ENCODE results near the gene ZNF428.
"Not testable (repeated sequence)": the region's sequence is repeated elsewhere in the genome, so short reads cannot be mapped to it uniquely, and the experiment has no call there.

Gene ZNF428

DNA sequence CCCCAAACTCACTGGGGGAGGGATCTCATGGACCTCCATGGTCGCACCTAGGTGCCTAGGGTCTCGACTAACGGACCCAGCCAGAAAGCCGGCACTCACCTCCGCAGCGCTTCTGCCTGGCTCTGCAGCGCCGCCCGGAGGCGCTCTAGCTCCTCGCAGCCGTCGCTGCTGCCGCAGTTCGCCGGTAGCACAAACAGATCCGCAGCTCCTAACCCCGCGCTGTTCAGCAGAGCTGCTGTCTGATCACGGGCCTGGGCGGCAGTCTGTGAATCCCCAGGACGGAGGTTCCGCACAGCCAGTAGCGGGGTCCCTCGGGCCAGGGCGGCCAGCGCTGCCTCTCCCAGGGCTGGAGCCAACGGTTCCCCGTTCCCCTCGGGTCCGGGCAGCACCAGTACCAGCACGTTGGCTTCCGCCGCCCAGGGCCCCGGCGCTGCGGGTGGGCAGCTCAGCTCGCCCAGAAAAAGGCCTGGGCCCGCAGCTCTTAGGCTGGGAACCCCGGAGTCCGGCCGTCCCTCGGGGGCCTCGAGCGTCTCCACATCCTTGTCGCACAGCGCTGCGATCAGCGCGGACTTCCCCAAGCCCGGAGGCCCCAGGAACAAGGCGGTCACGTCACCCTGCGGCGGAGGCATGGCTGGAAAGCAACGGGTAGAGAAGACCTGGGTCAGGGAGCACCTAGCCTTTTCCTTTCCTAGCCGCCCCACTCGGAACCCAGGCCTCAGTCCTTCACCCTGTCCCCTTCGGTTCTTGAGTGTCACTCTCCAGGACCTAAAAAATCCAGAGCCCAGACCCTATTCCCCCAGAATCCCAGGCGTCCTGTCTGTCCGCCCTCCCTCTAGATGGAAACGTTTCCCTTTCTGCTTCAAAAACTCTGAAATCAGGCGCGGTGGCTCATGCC, 24.5 kb downstream of the ZNF428 start:
- in situ Hi-C loops (cut with MboI; ENCODE audit: low sequenced_read_pairs): no loop called here

DNA sequence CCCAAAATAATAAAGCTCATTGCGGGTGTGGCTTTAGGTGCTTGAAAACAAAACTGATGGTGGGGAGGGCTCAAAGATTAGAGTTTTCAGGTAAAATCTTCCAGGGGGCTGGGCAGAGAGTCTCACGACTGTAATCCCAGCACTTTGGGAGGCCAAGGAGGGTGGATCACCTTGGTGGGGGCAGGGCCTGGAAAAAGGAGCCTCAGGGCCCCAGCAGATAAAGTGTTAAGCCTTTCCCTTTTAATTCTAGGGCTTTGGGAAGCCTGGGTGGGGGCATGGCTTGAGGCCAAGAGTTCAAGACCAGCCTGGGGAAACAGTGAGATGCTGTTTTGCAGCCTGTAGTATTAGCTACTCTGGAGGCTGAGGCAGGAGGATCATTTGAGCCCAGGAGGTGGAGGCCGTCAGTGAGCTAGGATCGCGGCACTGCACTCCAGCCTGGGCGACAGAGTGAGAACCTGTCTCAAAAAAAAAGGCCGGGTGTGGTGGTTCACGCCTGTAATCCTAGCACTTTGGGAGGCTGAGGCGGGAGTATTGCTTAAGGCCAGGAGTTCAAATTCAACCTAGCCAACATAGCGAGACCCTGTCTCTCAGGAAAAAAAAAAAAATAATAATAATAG, 25.2 kb downstream of the ZNF428 start:
- in situ Hi-C loops (cut with MboI; ENCODE audit: low sequenced_read_pairs): no loop called here

DNA sequence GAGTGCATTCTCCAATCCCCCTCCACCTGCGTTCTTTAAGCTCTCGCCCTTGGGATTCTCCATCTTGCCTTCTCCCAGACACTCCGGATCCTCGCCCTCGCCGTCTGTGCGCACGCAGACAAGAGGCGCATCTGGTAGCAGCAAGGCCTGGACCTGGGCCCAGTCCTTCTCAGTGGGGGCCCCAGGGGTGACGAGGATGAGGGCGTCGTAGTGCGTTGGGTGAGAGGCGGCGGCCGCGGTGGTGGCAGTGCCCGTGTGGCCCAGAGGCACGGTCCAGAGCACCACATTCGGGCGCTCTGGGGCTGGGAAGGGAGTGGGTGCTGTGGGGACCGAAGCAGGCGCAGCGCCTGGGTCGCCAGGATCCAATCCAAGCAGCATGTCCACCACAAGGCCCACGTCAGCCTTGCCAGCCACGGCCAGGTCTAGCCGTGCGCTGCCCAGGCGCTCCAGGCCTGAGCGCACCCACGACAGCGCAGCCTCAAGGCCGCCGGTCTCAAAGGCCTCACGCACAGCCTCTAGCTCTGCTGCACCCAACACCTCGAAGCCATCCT, 26.6 kb downstream of the ZNF428 start:
- in situ Hi-C loops (cut with MboI; ENCODE audit: low sequenced_read_pairs): no loop called here

DNA sequence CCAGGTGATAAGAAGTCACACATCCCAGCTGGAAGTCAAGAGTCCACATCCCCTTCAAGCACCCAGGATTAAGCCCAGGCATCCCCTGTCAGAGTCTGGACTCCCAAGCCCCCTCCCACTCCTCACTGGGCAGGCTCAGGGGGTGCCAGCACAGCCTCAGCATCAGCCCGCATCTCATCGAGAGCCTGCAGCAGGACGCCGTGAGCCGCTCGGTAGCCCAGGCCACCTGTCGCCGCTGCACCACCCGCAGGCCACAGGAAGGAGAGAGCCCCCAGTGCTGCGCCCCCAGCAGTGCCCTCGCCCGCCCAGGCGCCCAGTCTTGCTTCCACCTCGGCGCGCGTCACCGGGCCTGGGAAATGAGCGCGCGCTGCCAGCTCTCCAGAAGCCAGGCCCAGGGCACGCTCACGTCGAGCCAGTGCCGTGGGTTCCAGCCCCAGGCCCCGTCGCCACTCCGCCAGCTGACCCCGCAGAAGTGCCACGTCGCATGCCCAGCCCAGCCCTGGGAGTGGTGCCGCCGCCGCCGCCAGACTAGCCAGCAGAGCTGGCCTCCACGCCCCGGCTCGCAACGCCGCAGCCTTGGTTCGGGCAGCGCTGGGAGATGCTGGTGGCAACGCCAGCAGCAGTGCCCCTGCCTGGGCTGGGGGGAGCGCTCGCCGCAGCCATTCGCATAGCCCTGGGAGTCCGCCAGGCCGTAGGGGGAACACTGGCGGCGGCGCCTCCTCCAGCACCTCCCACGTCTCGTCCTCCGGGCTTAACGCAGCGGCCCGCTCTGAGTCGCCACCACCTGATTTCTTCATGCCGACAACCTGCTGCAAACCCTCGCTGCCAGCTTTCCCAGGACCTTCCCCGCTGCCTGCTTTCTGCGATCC, 27.3 kb downstream of the ZNF428 start:
- in situ Hi-C loops (cut with MboI; ENCODE audit: low sequenced_read_pairs): no loop called here

DNA sequence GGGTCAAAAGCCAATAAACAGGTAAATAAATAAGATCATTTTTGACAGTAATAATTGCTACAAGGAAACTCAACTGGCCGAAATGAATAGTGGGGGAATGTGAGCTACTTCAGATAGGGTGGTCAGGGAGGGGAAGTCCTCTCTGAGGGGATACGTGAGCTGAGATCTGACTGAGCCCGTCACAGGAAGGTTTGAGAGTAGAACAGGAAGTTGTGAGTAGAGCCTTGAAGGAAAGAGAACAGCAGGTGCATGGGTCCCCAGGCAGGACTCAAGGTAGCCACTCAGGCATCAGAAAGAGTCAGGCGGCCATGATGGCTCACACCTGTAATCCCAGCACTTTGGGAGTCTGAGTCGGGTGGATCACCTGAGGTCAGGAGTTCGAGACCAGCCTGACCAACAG, 29.8 kb downstream of the ZNF428 start:
- in situ Hi-C loops (cut with MboI; ENCODE audit: low sequenced_read_pairs): no loop called here

DNA sequence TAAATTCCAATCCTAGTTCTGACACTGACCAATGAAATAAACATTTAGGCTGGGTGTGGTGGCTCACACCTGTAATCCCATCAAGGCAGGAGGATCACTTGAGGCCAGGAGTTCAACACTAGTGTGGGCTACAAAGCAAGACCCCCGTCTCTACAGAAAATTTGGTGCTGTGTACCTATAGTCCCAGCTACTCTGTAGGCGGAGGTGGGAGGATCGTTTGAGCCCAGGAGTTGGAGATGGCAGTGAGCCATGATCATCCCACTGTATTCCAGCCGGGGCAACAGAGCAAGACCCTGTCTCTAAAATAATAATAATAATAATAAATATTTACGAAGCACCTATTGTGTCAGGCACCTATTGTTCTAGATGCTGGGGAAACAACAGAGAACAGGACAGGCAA, 30.2 kb downstream of the ZNF428 start:
- in situ Hi-C loops (cut with MboI; ENCODE audit: low sequenced_read_pairs): no loop called here

DNA sequence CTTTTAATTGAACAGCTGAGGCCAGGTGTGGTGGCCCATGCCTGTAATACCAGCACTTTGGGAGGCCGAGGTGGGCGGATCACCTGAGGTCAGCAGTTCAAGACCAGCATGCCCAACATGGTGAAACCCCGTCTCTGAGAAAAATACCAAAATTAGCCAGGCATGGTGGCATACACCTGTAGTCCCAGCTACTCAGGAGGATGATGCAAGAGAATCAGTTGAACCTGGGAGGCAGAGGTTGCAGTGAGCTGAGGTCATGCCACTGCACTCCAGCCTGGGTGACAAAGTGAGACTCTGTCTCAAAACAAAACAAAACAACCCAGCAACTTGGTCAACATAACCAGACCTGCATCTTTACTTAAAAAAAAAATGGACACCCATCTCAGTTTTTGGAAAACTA, 32.4 kb downstream of the ZNF428 start:
- in situ Hi-C loops (cut with MboI; ENCODE audit: low sequenced_read_pairs): not testable (repeated sequence)

DNA sequence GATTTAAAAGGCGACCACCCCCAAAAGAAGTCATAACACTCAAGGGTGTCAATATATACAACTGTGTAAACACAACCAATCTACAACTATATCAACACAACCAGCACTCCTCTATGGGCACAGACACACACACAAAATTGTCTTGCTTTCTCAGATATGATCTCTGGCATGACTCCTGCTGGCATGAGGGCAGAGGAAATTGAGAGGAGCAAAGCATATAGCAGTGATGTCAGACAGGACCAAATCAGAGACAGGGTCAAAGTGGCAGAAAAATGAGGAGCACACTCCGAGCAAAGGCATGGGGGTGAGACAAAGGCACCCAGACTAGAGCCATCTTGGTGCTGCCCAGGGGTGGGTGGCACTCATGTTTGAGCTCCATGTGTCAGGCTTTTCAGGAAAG, 33.1 kb downstream of the ZNF428 start:
- in situ Hi-C loops (cut with MboI; ENCODE audit: low sequenced_read_pairs): no loop called here

DNA sequence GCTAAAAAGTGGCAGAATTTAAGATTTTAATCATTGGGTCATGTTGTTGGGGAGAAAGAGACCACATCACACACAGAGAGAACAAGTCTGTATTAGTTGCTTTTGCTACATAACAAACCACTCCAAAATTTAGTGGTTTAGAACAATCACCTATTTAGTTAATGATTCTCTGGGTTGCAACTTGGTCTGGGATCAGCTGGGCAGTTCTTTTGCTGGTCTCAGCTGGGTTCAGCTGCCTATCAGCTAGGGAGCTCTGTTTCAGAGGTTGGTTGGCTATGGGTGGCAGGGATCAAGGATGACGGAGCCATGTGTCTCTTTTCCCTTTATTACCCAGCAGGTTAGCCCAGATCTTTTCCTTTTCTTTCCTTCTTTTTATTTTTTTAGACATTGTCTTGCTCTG, 34.9 kb downstream of the ZNF428 start:
- in situ Hi-C loops (cut with MboI; ENCODE audit: low sequenced_read_pairs): no loop called here

DNA sequence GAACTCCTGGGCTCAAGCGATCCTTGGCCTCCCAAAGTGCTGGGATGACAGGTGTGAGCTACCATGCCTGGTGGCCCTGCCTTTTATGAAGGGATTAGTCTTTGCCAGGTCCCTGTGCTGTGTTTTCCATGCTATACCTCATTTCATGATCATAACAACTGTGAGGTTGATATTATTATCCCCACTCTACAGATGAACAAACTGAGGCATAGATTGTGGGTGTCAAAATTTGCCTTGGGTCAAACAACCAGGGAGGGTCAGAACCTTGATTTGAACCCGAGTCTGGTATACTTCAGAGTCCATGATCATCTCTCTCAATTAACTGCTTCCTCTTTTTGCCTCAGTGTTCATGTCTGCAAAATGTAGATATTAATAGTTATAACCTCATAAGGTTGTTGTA, 36.9 kb downstream of the ZNF428 start:
- in situ Hi-C loops (cut with MboI; ENCODE audit: low sequenced_read_pairs): no loop called here

DNA sequence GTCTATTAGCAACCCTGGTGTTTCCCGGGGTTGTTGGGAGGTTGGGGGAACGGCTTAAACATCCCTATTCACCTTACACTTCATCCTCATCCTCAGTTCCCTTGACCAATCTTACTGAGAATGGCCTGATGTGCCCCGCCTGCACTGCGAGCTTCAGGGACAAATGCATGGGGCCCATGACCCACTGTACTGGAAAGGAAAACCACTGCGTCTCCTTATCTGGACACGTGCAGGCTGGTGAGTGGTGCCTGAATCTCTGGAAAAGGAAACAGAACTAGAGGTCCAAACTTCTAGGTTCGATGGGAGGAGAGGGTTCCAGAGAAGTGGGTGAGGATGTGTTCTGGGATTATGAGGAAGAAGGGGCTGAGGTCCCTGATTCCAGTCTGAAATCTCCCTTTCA, 38.0 kb downstream of the ZNF428 start:
- in situ Hi-C loops (cut with MboI; ENCODE audit: low sequenced_read_pairs): no loop called here

DNA sequence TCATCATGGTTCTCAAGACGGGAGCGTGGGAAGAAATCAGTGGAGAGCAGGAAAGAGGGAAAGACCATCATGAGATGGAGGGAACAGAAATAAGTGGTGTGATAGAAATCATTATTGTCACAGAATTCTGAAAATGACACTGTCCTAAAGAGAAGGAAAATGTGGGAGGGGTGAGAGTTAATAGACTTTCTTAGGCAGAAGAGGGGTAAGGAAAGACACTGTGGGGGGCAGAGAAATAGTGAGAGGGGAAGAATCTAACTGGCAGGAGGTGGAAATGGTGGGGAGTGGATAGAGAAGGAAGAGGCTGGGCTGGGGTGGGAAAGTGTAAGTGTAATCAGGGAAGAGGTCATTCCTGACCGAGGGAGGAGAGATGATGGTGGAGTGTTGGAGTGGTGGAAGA, 40.6 kb downstream of the ZNF428 start:
- in situ Hi-C loops (cut with MboI; ENCODE audit: low sequenced_read_pairs): no loop called here

DNA sequence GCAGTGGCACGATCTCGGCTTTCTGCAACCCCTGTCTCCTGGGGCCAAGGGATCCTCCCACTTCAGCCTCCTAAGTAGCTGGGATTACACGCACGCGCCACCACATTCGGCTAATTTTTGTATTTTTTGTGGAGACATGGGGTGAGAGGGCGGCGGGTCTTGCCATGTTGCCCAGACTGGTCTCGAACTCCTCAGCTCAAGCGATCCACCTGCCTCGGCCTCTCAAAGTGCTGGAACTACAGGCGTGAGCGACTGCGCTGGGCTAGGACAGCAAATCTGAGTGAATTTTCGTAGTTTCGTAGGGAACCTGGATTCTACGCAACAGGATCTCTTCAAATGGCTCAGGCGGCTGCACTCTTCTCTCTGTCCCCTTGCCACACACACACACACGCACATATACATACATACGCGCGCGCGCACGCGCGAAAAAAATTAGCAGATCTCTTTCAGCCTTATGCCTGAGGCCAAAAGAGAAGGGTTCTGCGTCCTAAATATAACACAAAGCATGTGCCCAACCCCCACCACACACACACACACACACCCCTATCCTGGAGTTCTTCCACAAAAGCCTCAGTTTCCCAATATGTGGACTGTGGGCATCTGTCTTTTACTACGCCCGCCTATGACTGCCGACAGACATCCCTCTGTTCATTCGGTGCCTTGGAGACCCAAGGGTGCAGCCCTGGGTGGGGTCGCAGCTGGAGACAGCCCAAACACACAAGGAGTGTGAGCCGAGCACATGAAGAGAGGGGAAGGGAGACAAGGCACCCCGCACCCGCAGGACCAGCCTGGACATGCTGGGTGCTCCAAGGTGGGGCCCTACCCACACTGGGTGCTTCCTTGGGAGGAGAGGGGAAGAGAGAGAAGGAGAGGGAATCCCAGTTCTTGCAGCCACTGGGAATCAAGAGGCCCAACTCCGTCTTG, 43.2 kb downstream of the ZNF428 start:
- in situ Hi-C loops (cut with MboI; ENCODE audit: low sequenced_read_pairs): no loop called here

DNA sequence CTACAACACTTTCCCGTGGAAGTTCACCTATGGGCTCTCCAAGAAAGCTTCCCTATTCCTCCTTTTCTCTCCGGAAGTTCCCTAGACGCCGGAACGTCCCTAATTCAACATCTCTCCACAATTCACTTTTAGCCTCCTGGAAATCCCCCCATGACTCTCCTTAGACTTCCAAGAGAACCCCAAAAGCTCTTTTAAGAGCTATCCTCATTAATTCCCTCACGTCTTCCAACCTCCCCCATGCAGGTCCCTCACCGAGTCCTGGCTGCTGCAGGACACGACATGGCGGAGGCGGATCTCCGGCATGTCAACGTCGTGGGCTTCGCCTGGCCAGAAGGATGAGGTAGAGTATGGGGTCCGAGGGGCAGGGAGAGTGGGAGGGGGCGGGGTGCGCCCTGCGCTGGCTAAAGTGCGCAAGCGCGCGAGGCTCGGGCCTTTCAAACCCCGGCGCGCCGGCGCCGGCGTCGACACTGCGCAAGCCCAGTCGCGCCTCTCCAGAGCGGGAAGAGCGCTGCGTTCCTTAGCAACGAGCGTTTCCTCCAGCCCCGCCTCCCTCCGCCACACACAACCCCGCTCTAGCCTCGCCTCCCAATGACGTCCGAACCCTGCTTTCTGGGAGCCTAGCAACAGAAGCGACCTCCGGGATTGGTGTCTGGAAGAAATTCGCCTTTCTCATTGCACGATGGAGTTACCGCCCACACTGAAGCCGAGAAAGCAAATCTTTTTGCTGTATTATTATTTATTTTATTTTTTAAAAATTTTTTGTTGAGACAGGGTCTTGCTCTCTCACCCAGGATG, 44.1 kb downstream of the ZNF428 start, which contains the start of the genes PINLYP and XRCC1:
Gene PINLYP, plus strand, starts transcription at position 646 of the 795 bp plus-strand sequence. CDS start 1,391 bp downstream, outside the sequence.
Gene XRCC1, minus strand, starts transcription at position 372 of the 795 bp plus-strand sequence. Its CDS starts 69 bp downstream, at position 303.
- in situ Hi-C loops (cut with MboI; ENCODE audit: low sequenced_read_pairs): no loop called here

DNA sequence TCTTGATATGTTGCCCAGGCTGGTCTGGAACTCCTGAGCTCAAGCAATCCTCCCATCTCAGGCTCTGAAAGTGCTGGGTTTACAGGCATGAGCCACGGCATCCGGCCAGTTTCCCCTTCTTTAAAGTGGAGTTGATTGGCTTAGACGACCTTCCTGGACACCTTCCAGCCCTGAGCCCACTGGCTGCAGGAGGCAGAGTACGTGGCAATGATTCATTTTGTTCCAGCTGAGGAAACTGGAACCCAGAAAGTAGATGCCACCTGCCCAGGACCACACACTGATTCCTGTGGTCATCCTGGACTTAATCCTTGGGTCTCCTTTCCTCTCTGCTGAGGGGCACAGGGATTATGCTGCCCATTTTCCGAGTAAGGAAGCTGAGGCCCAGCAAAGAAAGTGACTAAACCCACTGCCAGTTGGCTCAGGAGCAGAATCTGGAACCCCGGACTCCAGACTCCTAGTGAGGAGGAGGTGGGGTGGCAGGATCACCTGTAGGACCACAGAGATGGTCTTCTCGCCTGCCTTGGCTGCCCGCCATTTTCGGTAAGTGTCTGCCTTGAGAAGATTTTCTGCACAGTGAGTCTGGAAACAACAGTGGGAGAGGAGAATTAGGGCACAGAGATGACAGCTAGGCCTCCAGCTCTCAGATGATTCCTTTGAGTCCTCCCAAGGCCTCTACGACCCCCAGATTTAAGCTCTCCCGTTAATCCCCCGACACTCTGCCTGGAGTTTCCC, 44.8 kb downstream of the ZNF428 start:
- in situ Hi-C loops (cut with MboI; ENCODE audit: low sequenced_read_pairs): no loop called here

DNA sequence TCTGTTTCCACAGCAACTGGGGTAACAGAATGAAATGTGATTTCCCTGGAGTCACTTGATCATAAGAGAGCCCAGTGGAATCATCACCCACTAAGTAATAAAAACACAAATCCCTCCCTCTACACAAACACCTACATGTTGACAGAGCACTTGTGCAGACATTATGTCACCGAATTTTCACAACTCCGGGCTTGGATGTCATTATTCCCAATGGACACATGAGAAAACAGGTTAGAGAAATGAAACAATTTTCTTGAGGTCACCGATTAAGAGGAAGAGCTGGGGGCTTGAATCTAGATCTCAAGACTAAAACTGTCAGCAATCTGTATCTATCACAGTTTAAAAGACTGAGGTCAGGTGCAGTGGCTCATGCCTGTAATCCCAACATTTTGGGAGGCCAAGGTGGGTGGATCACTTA, 47.2 kb downstream of the ZNF428 start:
- in situ Hi-C loops (cut with MboI; ENCODE audit: low sequenced_read_pairs): no loop called here

DNA sequence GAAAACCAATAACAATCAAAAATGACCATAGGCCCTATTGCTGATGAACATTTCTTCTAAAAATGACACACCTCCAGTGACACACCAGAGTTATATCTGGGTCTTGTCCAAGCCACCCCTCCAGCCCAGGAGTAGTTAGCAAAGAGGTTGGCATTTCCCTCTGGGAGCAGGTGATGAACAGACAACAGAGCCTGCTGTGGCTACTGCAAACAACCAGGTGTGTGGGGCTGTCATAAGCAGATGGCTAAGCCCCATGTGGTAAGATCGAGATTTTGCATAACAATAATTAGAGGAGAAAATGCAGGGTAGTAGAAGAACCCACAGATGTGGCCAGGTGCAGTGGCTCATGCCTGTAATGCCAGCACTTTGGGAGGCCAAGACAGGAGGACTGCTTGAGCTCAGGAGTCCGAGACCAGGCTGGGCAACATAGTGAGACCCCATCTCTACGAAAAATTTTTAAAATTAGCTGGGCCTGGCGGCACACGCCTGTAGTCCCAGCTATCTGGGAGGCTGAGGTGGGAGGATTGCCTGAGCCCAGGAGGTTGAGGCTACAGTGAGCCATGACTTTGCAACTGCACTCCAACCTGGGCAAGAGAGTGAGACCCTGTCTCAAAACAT, 49.1 kb downstream of the ZNF428 start:
- in situ Hi-C loops (cut with MboI; ENCODE audit: low sequenced_read_pairs): no loop called here

DNA sequence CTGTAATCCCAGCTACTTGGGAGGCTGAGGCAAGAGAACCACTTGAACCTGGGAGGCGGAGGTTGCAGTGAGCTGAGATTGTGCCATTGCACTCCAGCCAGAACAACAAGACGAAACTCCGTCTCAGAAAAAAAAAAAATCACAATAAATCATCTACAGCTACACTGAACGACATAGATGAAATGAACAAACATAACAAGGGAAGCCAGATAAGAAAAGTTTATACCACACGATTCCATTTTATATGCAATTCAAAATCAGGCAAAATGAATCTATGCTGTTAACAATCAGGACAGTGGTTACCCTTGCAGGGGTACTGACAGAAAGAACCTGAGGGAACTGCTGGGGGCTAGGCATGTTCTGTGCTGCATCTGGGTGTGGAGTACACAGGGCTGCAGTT, 49.8 kb downstream of the ZNF428 start:
- in situ Hi-C loops (cut with MboI; ENCODE audit: low sequenced_read_pairs): no loop called here

Data from HL-60/S4 (cell line).